ENCODE data around the gene TXLNB.

DNA sequence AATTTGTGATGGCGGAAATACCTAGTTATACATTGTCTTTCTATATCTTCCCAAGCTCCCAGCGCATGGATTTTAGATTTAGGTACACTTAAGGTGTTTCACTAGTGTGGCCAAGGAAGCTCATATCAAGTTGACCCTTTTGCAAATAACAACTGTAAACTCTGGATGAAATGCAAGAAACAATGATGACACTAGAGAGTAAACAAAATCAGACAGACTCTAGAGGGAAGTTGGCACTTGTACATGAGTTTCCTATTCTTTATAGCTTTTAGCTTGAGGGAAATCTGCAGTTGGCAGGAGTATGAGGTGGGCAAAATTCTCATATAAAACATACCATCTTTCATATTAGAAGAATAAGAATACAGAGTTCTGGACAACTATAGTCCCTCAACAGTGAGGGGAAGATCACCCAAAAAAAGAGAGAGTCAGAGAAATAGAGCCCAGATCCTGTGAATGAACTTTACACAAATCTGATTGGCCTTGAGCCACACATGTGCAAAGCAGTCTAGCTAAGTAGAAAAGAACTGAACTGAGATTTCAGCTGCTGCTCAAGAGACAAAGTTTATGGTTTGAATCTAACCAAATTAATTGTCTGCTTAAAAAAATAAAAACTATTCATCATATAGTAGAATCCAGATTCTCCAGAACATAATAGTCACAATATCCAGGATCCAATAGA is 26.1 kb downstream of the TXLNB start:
- TF ChIP-seq, protein P1, sequence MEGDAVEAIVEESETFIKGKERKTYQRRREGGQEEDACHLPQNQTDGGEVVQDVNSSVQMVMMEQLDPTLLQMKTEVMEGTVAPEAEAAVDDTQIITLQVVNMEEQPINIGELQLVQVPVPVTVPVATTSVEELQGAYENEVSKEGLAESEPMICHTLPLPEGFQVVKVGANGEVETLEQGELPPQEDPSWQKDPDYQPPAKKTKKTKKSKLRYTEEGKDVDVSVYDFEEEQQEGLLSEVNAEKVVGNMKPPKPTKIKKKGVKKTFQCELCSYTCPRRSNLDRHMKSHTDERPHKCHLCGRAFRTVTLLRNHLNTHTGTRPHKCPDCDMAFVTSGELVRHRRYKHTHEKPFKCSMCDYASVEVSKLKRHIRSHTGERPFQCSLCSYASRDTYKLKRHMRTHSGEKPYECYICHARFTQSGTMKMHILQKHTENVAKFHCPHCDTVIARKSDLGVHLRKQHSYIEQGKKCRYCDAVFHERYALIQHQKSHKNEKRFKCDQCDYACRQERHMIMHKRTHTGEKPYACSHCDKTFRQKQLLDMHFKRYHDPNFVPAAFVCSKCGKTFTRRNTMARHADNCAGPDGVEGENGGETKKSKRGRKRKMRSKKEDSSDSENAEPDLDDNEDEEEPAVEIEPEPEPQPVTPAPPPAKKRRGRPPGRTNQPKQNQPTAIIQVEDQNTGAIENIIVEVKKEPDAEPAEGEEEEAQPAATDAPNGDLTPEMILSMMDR (IDR thresholded peaks at IDR 0.05; ENCODE audit: low read depth, low read length): no peak
- TF ChIP-seq EZH2phosphoT487 (IDR thresholded peaks at IDR 0.05; ENCODE audit: low read depth): no peak
